SK-N-SH (cell line): Measurements from ENCODE around the gene SORBS1. TPM values are rescaled to one million over a fixed set of nuclear protein-coding genes. Genes with fewer than 3 reads are reported as not detected.

Experiments used
- CTCF ChIA-PET: fragments of 300-600, 350-600 bp; formaldehyde crosslinking; extraction: SDS; loops from one replicate; lab custom pipeline; 2021; lab: Yijun Ruan, JAX
- POLR2A ChIA-PET: fragments of 350-600 bp; sonication (Branson Sonifier 250); formaldehyde crosslinking; extraction: SDS; loops from one replicate; lab custom pipeline; 2020; ENCODE audit warnings: antibody characterized with exemption, inconsistent platforms; lab: Yijun Ruan, JAX
- DNase-seq: peaks from one replicate; pipeline ENCODE4 v3.0.0; 2012
- H2AFZ ChIP-seq: fragments of 200-600 bp; sonication (generic); 2 replicates; pipeline ENCODE4 v1.8.1; 2016; ENCODE audit warnings: antibody characterized with exemption, mild to moderate bottlenecking, low read depth
- H3F3A ChIP-seq: fragments of 200-600 bp; sonication (generic); replicated peaks from 2 replicates; pipeline ENCODE3; 2016; ENCODE audit warnings: antibody characterized with exemption, mild to moderate bottlenecking; ENCODE audit not compliant: insufficient read depth
- H3K27ac ChIP-seq, 2 experiments: fragments of 200-500 bp in 1 of 2; fragments of 200-600 bp in 1 of 2; sonication (Bioruptor generic) in 1 of 2; sonication (generic), shearing (Covaris generic) in 1 of 2; 2 replicates each; pipeline versions ENCODE4 v1.5.1 to v1.6.1; 2014 to 2016; ENCODE audit warnings: low read depth in 2 of 2, inconsistent platforms in 1 of 2, low read length in 1 of 2, mild to moderate bottlenecking in 1 of 2, mixed read lengths in 1 of 2
- H3K27me3 ChIP-seq: fragments of 200-600 bp; sonication (generic), shearing (Covaris generic); 2 replicates; pipeline ENCODE4 v1.6.1; 2016; ENCODE audit warnings: mixed run types; ENCODE audit not compliant: insufficient read depth
- H3K36me3 ChIP-seq, 2 experiments: fragments of 200-500 bp in 1 of 2; fragments of 200-600 bp in 1 of 2; sonication (Bioruptor generic) in 1 of 2; sonication (generic) in 1 of 2; replicated peaks in 1 of 2; 2 replicates each; pipeline versions ENCODE3 to v1.5.1; 2014 to 2016; ENCODE audit warnings: low read length in 1 of 2, mild to moderate bottlenecking in 1 of 2; ENCODE audit not compliant: insufficient read depth in 2 of 2, control insufficient read depth in 1 of 2
- H3K4me1 ChIP-seq, 2 experiments: fragments of 200-500 bp in 1 of 2; fragments of 200-600 bp in 1 of 2; sonication (Bioruptor generic) in 1 of 2; sonication (generic), shearing (Covaris generic) in 1 of 2; 2 replicates each; pipeline versions ENCODE4 v1.5.1 to v1.6.1; 2014 to 2016; ENCODE audit warnings: low read depth in 1 of 2, low read length in 1 of 2, mixed run types in 1 of 2; ENCODE audit not compliant: insufficient read depth in 2 of 2, control insufficient read depth in 1 of 2
- H3K4me2 ChIP-seq: fragments of 200-600 bp; sonication (generic), shearing (Covaris generic); 2 replicates; pipeline ENCODE4 v1.6.1; 2017; ENCODE audit warnings: mixed run types
- H3K4me3 ChIP-seq, 2 experiments: fragments of 200-500 bp in 1 of 2; fragments of 200-600 bp in 1 of 2; sonication (Bioruptor generic) in 1 of 2; sonication (generic), shearing (Covaris generic) in 1 of 2; 2 replicates each; pipeline versions ENCODE4 v1.5.1 to v1.8.1; 2014 to 2016; ENCODE audit warnings: low read depth in 2 of 2, inconsistent platforms in 1 of 2, low read length in 1 of 2, mild to moderate bottlenecking in 1 of 2, mixed read lengths in 1 of 2, moderate library complexity in 1 of 2
- H3K79me2 ChIP-seq: fragments of 200-600 bp; sonication (generic); 2 replicates; pipeline ENCODE4 v1.8.1; 2017; ENCODE audit warnings: mild to moderate bottlenecking; ENCODE audit not compliant: insufficient read depth
- H3K9ac ChIP-seq: fragments of 200-600 bp; sonication (generic); 2 replicates; pipeline ENCODE4 v1.6.1; 2017; ENCODE audit warnings: mixed run types
- H3K9me2 ChIP-seq: fragments of 200-600 bp; sonication (generic); 2 replicates; pipeline ENCODE4 v1.6.1; 2017; ENCODE audit warnings: mixed run types
- H3K9me3 ChIP-seq: fragments of 200-600 bp; sonication (generic); 2 replicates; pipeline ENCODE4 v1.6.1; 2017; ENCODE audit warnings: mixed run types, mild to moderate bottlenecking, moderate library complexity
- H4K20me1 ChIP-seq: fragments of 200-600 bp; sonication (generic); 2 replicates; pipeline ENCODE4 v1.6.1; 2017; ENCODE audit warnings: mild to moderate bottlenecking, mixed run types; ENCODE audit not compliant: insufficient read depth
- EZH2phosphoT487 ChIP-seq: fragments of 200-600 bp; sonication (generic); IDR thresholded peaks from 2 replicates; pipeline ENCODE4 v1.6.1; 2017; ENCODE audit warnings: low read depth, mixed run types, mild to moderate bottlenecking, antibody characterized with exemption, moderate library complexity, borderline replicate concordance
- FOXJ3 ChIP-seq: sonication (generic); formaldehyde crosslinking; IDR thresholded peaks from 2 replicates; pipeline ENCODE4 v1.5.1; 2020; ENCODE audit warnings: mild to moderate bottlenecking, missing genetic modification reagents
- FOXM1 ChIP-seq: IDR thresholded peaks from 2 replicates; pipeline ENCODE4 v1.4.0; 2012; ENCODE audit warnings: low read depth, mild to moderate bottlenecking
- GATA2 ChIP-seq: sonication (generic); formaldehyde crosslinking; IDR thresholded peaks from 2 replicates; pipeline ENCODE4 v1.5.0; 2020; ENCODE audit warnings: mild to moderate bottlenecking, missing genetic modification reagents
- IRF3 ChIP-seq: fragments of 150-350 bp; IDR thresholded peaks from 2 replicates; pipeline ENCODE4 v1.6.1; 2016; ENCODE audit warnings: mild to moderate bottlenecking, low read depth, low read length
- MEF2A ChIP-seq: IDR thresholded peaks from 2 replicates; pipeline ENCODE4 v1.4.0; 2012; ENCODE audit warnings: low read depth, borderline replicate concordance
- NFIC ChIP-seq: IDR thresholded peaks from 2 replicates; pipeline ENCODE4 v1.4.0; 2012; ENCODE audit warnings: borderline replicate concordance
- NRF1 ChIP-seq: IDR thresholded peaks from 2 replicates; pipeline ENCODE4 v1.6.1; 2012; ENCODE audit warnings: low read depth, mild to moderate bottlenecking, low read length
- RCOR1 ChIP-seq: fragments of 150-350 bp; IDR thresholded peaks from 2 replicates; pipeline ENCODE4 v1.6.1; 2017; ENCODE audit warnings: antibody characterized with exemption, low read length
- RFX5 ChIP-seq: IDR thresholded peaks from 2 replicates; pipeline ENCODE4 v1.6.1; 2012; ENCODE audit warnings: mild to moderate bottlenecking, improper control_type of control experiment, low read length
- RXRA ChIP-seq: IDR thresholded peaks from 2 replicates; pipeline ENCODE4 v1.4.0; 2012; ENCODE audit warnings: low read depth, mild to moderate bottlenecking, borderline replicate concordance
- SIN3A ChIP-seq: IDR thresholded peaks from 2 replicates; pipeline ENCODE4 v1.6.1; 2012; ENCODE audit warnings: low read depth, mild to moderate bottlenecking, low read length, moderate library complexity, borderline replicate concordance
- SMC3 ChIP-seq: IDR thresholded peaks from 2 replicates; pipeline ENCODE4 v1.6.1; 2012; ENCODE audit warnings: low read depth, low read length, improper control_type of control experiment
- TAF1 ChIP-seq: IDR thresholded peaks from 2 replicates; pipeline ENCODE4 v1.6.1; 2012; ENCODE audit warnings: low read depth, mild to moderate bottlenecking, low read length, moderate library complexity, borderline replicate concordance
- TEAD4 ChIP-seq: IDR thresholded peaks from 2 replicates; pipeline ENCODE4 v1.4.0; 2012; ENCODE audit warnings: mild to moderate bottlenecking, borderline replicate concordance; ENCODE audit not compliant: insufficient read depth
- USF1 ChIP-seq: IDR thresholded peaks from 2 replicates; pipeline ENCODE4 v1.4.0; 2012; ENCODE audit warnings: low read depth, borderline replicate concordance
- YY1 ChIP-seq: IDR thresholded peaks from 2 replicates; pipeline ENCODE4 v1.4.0; 2012; ENCODE audit warnings: low read depth, mild to moderate bottlenecking
- ZBTB33 ChIP-seq: IDR thresholded peaks from 2 replicates; pipeline ENCODE4 v1.4.0; 2012; ENCODE audit warnings: low read depth, borderline replicate concordance
- WGBS: methylation state at CpG from one replicate; pipeline ENCODE4 v1.1.6; 2017; ENCODE audit warnings: low lambda C conversion rate; 5-methylcytosine and 5-hydroxymethylcytosine counted together
- polyA plus RNA-seq, 3 experiments: library from polyadenylated mRNA; depleted of rRNA; stranded (reverse); fragments of >200 nt; gene quantifications; 2 replicates each; pipeline ENCODE4 v1.2.3, GENCODE V29; 2012
- TF ChIP-seq, protein P1 (sequence below): fragments of 150-350 bp; IDR thresholded peaks from 2 replicates; pipeline ENCODE4 v1.6.1; 2017; ENCODE audit warnings: antibody characterized with exemption, low read length, low read depth, borderline replicate concordance

SORBS1 gene
- polyA plus RNA-seq, 1 of the 3 experiments (the other 2 are of a cell fraction), result 0.36 TPM

DNA sequence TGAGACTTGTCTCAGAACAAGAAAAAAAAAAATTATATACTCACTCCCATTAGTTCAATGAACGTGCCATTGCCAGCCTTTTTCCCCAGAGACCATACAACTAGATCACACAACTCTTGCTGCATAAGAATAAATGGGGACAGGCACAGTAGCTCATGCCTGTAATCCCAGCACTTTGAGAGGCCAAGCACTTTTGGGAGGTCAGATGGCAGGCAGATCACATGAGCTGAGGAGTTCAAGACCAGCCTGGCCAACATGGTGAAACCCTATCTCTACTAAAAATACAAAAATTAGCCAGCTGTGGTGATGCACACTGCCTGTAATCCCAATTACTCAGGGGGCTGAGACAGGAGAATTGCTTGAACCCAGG is 284.0 kb downstream of the SORBS1 start:
- Histone ChIP-seq H3K4me3 (no peak overlapping the region), H3K9me3 (no peaks in the 10 kb centered on the region), H3K4me2 (no peak overlapping the region), H3K27ac (peak overlapping the region in 1 of 2 experiments; percentile 92; a peak in 1 of 4 replicates), H3K9ac (no peak overlapping the region), H3K9me2 (no peaks in the 10 kb centered on the region), H3K36me3 (no peaks in the 10 kb centered on the region), H3K27me3 (no peaks in the 10 kb centered on the region), H2AFZ (no peak overlapping the region), H4K20me1 (no peaks in the 10 kb centered on the region), H3K4me1 (peaks cover 2 to 37% of the 10 kb centered on the region in 2 experiments; a peak in 2 of 4 replicates), H3F3A (peaks cover 37% of the 10 kb centered on the region), H3K79me2 (peaks cover 88% of the 10 kb centered on the region)
- ChIA-PET CTCF (interaction anchor here (0.7 to 2.9 kb wide), 3 partner anchors 13 to 97 kb away, joined by 4 to 12 read pairs (median 7); no protein-coding TSS in a partner anchor), POLR2A (no interaction called here)
- TF ChIP-seq RXRA (no peak), TAF1 (no peak), MEF2A (no peak), FOXJ3 (no peak), NFIC (no peak), RCOR1 (no peak), ZBTB33 (no peak), USF1 (no peak), TEAD4 (no peak), RFX5 (no peak)
- TF ChIP-seq, protein P1, sequence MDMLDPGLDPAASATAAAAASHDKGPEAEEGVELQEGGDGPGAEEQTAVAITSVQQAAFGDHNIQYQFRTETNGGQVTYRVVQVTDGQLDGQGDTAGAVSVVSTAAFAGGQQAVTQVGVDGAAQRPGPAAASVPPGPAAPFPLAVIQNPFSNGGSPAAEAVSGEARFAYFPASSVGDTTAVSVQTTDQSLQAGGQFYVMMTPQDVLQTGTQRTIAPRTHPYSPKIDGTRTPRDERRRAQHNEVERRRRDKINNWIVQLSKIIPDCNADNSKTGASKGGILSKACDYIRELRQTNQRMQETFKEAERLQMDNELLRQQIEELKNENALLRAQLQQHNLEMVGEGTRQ, result no peak
- DNase-seq, result no peak
- WGBS, result 100% methylated on average over 1 of the region's 1 CpG

- Histone ChIP-seq H2AFZ (no peak overlapping the region), H3K4me3 (no peak overlapping the region), H3K27me3 (no peaks in the 10 kb centered on the region), H3K4me2 (peak overlapping the region; percentile 33), H3K79me2 (peaks cover 90% of the 10 kb centered on the region), H3K36me3 (no peaks in the 10 kb centered on the region), H3K9me3 (no peaks in the 10 kb centered on the region), H3K9me2 (no peaks in the 10 kb centered on the region), H3K9ac (peak overlapping the region; percentile 42; the same call in 1 of the 2 replicates), H4K20me1 (no peaks in the 10 kb centered on the region), H3K4me1 (peaks cover 2 to 37% of the 10 kb centered on the region in 2 experiments; a peak in 2 of 4 replicates), H3F3A (peaks cover 37% of the 10 kb centered on the region), H3K27ac (peak overlapping the region in 1 of 2 experiments; percentile 92; a peak in 2 of 4 replicates)
- TF ChIP-seq EZH2phosphoT487 (no peak), TEAD4 (no peak), SIN3A (no peak), YY1 (no peak), SMC3 (no peak), NRF1 (no peak), FOXM1 (no peak), IRF3 (no peak), TAF1 (no peak), GATA2 (no peak), FOXJ3 (no peak)
- no peak for DNase-seq
- POLR2A ChIA-PET, result no interaction called here
- CTCF ChIA-PET, result interaction anchor here (0.7 to 2.3 kb wide), 2 partner anchors 13 to 98 kb away, joined by 4 to 7 read pairs; no protein-coding TSS in a partner anchor
- 90% methylated on average over 8 of the region's 8 CpGs for WGBS
Measured at GRCh38 chr10:95276367-95277200, 284.6 kb downstream of the SORBS1 start.
